B cell (primary cell): ENCODE data around the gene KRT6B. TPM values are rescaled to one million over a fixed set of nuclear protein-coding genes. Genes with fewer than 3 reads are reported as not detected.

Source experiments
- ATAC-seq: fragments of 200-7000 bp; cut with Tn5 transposase; one replicate; pipeline ENCODE4 v1.10.0; 2021; ENCODE audit warnings: low read depth, mild to moderate bottlenecking, moderate number of reproducible peaks, moderate library complexity
- CTCF ChIA-PET: fragments of 350-600 bp; sonication (Branson Sonifier 250); formaldehyde crosslinking; loops from one replicate; lab custom pipeline; 2021; ENCODE audit warnings: antibody characterized with exemption, inconsistent platforms; lab: Charles Lee
- POLR2A ChIA-PET: fragments of 350-600 bp; sonication (Branson Sonifier 250); formaldehyde crosslinking; loops from one replicate; lab custom pipeline; 2021; ENCODE audit warnings: antibody characterized with exemption; lab: Charles Lee
- DNase-seq: peaks from one replicate; pipeline ENCODE4 v3.0.0; 2013
- H2AFZ ChIP-seq: 2 replicates; pipeline ENCODE4 v1.6.1; 2012; ENCODE audit warnings: mild to moderate bottlenecking, low read depth, low read length; ENCODE audit not compliant: insufficient read depth, poor library complexity, severe bottlenecking
- H3K27ac ChIP-seq, 2 donors: 1 replicate in 1 of 2; 2 replicates in 1 of 2; pipeline ENCODE4 v1.5.1; 2012 to 2013; ENCODE audit warnings: low read length in 2 of 2, mild to moderate bottlenecking in 2 of 2, moderate library complexity in 1 of 2
- H3K27me3 ChIP-seq, 4 experiments: fragments of 200-600 bp in 1 of 4; sonication (generic) in 1 of 4; replicated peaks in 1 of 4; 1 replicate in 2 of 4; 2 replicates in 2 of 4; pipeline versions ENCODE4 v1.6.1 to v1.7.0; 2013 to 2016; ENCODE audit warnings: low read length in 3 of 4, mild to moderate bottlenecking in 2 of 4, mixed read lengths in 1 of 4, moderate library complexity in 1 of 4; ENCODE audit not compliant: insufficient read depth in 4 of 4, control insufficient read depth in 3 of 4; ENCODE audit errors: control extremely low read depth in 1 of 4
- H3K36me3 ChIP-seq, 2 experiments: replicated peaks in 1 of 2; 1 replicate in 1 of 2; 2 replicates in 1 of 2; pipeline versions ENCODE4 v1.6.1 to v1.7.1; 2013; ENCODE audit warnings: low read length in 1 of 2; ENCODE audit not compliant: insufficient read depth in 2 of 2, control insufficient read depth in 1 of 2; ENCODE audit errors: control extremely low read depth in 1 of 2, extremely low read depth in 1 of 2
- H3K4me1 ChIP-seq, 2 donors: fragments of 200-600 bp in 1 of 2; sonication (generic) in 1 of 2; 1 replicate in 1 of 2; 2 replicates in 1 of 2; pipeline versions ENCODE4 v1.5.1 to v1.6.1; 2013 to 2017; ENCODE audit warnings: low read length in 2 of 2; ENCODE audit not compliant: control insufficient read depth in 2 of 2, insufficient read depth in 2 of 2
- H3K4me2 ChIP-seq: replicated peaks from 2 replicates; pipeline ENCODE3; 2012; ENCODE audit warnings: mild to moderate bottlenecking, low read depth, low read length; ENCODE audit not compliant: poor library complexity, severe bottlenecking
- H3K4me3 ChIP-seq, 5 experiments: fragments of 200-600 bp in 1 of 5; sonication (generic) in 1 of 5; 1 replicate in 3 of 5; 2 replicates in 2 of 5; pipeline versions ENCODE4 v1.5.1 to v1.7.0; 2011 to 2016; ENCODE audit warnings: low read length in 4 of 5, mild to moderate bottlenecking in 4 of 5, low read depth in 2 of 5, control low read depth in 1 of 5, moderate library complexity in 1 of 5; ENCODE audit not compliant: insufficient read depth in 1 of 5; ENCODE audit errors: control extremely low read depth in 1 of 5, extremely low read depth in 1 of 5
- H3K79me2 ChIP-seq: fragments of 200-600 bp; sonication (generic); one replicate; pipeline ENCODE4 v1.6.0; 2016; ENCODE audit warnings: low read length; ENCODE audit not compliant: control insufficient read depth, insufficient read depth
- H3K9ac ChIP-seq: fragments of 200-600 bp; sonication (generic); 2 replicates; pipeline ENCODE4 v1.6.1; 2017; ENCODE audit warnings: mild to moderate bottlenecking, low read length, moderate library complexity
- H3K9me3 ChIP-seq, 3 donors: one replicate each; pipeline versions ENCODE4 v1.6.1 to v1.7.1; 2013; ENCODE audit warnings: low read length in 2 of 3; ENCODE audit not compliant: control insufficient read depth in 2 of 3, insufficient read depth in 1 of 3; ENCODE audit errors: control extremely low read depth in 1 of 3
- H4K20me1 ChIP-seq: 2 replicates; pipeline ENCODE4 v1.6.0; 2012; ENCODE audit warnings: mild to moderate bottlenecking, low read length; ENCODE audit not compliant: insufficient read depth, control insufficient read depth, poor library complexity, severe bottlenecking
- H3K27ac Mint-ChIP-seq: one replicate; pipeline ENCODE4 v1.8.0; 2021; ENCODE audit warnings: mixed read lengths
- H3K27me3 Mint-ChIP-seq: one replicate; pipeline ENCODE4 v1.8.0; 2021; ENCODE audit warnings: mixed read lengths
- H3K4me1 Mint-ChIP-seq: one replicate; pipeline ENCODE4 v1.8.0; 2021; ENCODE audit warnings: mixed read lengths
- H3K4me3 Mint-ChIP-seq: one replicate; pipeline ENCODE4 v1.8.0; 2021; ENCODE audit warnings: mixed read lengths
- H3K9me3 Mint-ChIP-seq: one replicate; pipeline ENCODE4 v1.8.0; 2022; ENCODE audit warnings: mixed read lengths; ENCODE audit not compliant: insufficient read depth
- CTCF ChIP-seq: fragments of 200-600 bp; IDR thresholded peaks from one replicate; pipeline ENCODE4 v1.8.0; 2022; ENCODE audit warnings: antibody characterized with exemption, mild to moderate bottlenecking
- EZH2 ChIP-seq: IDR thresholded peaks from 2 replicates; pipeline ENCODE4 v1.6.1; 2012; ENCODE audit warnings: borderline replicate concordance, low read depth, mild to moderate bottlenecking, moderate library complexity, low read length; ENCODE audit not compliant: insufficient read depth, poor library complexity, severe bottlenecking
- WGBS: methylation state at CpG from one replicate; pipeline ENCODE4 v1.1.5; 2013; ENCODE audit warnings: missing lambda C conversion rate; ENCODE audit not compliant: insufficient coverage; 5-methylcytosine and 5-hydroxymethylcytosine counted together
- intact Hi-C: fragments of 100-400 bp; cut with micrococcal nuclease; formaldehyde crosslinking; loops from one replicate; pipeline ENCODE4 v1.10.0; 2022
- polyA plus RNA-seq: library from polyadenylated mRNA; depleted of rRNA; stranded (reverse); fragments of >200 nt; gene quantifications from 2 replicates; pipeline ENCODE4 v1.2.3, GENCODE V29; 2012
- total RNA-seq, 2 donors: library from RNA; stranded (reverse); fragments of 120-200 nt in 1 of 2; gene quantifications; 1 replicate in 1 of 2; 2 replicates in 1 of 2; pipeline versions ENCODE4 v1.2.3 to v1.2.4, GENCODE V29; 2013 to 2022

Gene KRT6B
- total and polyA plus RNA-seq, 2 donors (not counting 1 experiment from before 2014, with no cell fraction given): not detected

GRCh38 chr12:52439420-52439819 is 12.5 kb downstream of the KRT6B start:
- H3K36me3 ChIP-seq: no peaks in the 10 kb centered on the region
- no peak overlapping the region for H3K9ac ChIP-seq
- peaks cover 0 to under 1% (median 0%) of the 10 kb centered on the region in 4 experiments for H3K27me3 ChIP-seq
- ATAC-seq (no peak), DNase-seq (no peak)
- Mint-ChIP-seq H3K27me3 (peaks cover 35% of the 10 kb centered on the region), H3K9me3 (peaks cover 2% of the 10 kb centered on the region), H3K27ac (no peak overlapping the region), H3K4me3 (no peak overlapping the region), H3K4me1 (no peaks in the 10 kb centered on the region)
- TF ChIP-seq EZH2 (no peak), CTCF (no peak)
- H3K4me2 ChIP-seq: no peak overlapping the region
- CTCF ChIA-PET: no interaction called here
- no peaks in the 10 kb centered on the region for H4K20me1 ChIP-seq
- H3K27ac ChIP-seq: no peak overlapping the region
- intact Hi-C loops: no loop called here
- H3K4me1 ChIP-seq: no peaks in the 10 kb centered on the region
- no peak overlapping the region for H2AFZ ChIP-seq
- no peak overlapping the region for H3K4me3 ChIP-seq
- no peaks in the 10 kb centered on the region for H3K79me2 ChIP-seq
- H3K9me3 ChIP-seq: no peaks in the 10 kb centered on the region
- 67% methylated on average over 7 of the region's 8 CpGs for whole genome bisulfite sequencing
- POLR2A ChIA-PET: no interaction called here

GRCh38 chr12:52438305-52439301 is 13.3 kb downstream of the KRT6B start:
- no peaks in the 10 kb centered on the region for H4K20me1 ChIP-seq
- no peaks in the 10 kb centered on the region for H3K79me2 ChIP-seq
- peaks cover 33% of the 10 kb centered on the region for H3K27me3 Mint-ChIP-seq
- no peak for DNase-seq
- 84% methylated on average over 5 of the region's 8 CpGs for WGBS
- no peak overlapping the region for H3K4me3 ChIP-seq
- H3K4me1 ChIP-seq: no peaks in the 10 kb centered on the region
- H3K27me3 ChIP-seq: no peaks in the 10 kb centered on the region
- no peak overlapping the region for H3K4me2 ChIP-seq
- H3K4me1 Mint-ChIP-seq: no peaks in the 10 kb centered on the region
- H3K36me3 ChIP-seq: no peaks in the 10 kb centered on the region
- ATAC-seq: no peak
- ChIA-PET POLR2A (no interaction called here), CTCF (no interaction called here)
- H3K27ac ChIP-seq: no peak overlapping the region
- no peak overlapping the region for H2AFZ ChIP-seq
- H3K9me3 ChIP-seq: peaks cover 0 to 4% (median 0%) of the 10 kb centered on the region in 3 donors
- intact Hi-C loops: no loop called here
- H3K9ac ChIP-seq: no peak overlapping the region
- H3K4me3 Mint-ChIP-seq: no peak overlapping the region
- H3K27ac Mint-ChIP-seq: no peak overlapping the region
- no peak for TF ChIP-seq EZH2
- TF ChIP-seq CTCF: no peak
- peaks cover 2% of the 10 kb centered on the region for H3K9me3 Mint-ChIP-seq
